HG03039 (cell line): Measurements from ENCODE around the gene STAMBP.
"Not testable (repeated sequence)": the region's sequence is repeated elsewhere in the genome, so short reads cannot be mapped to it uniquely, and the experiment has no call there.

Source experiments
- ATAC-seq: cut with Tn5 transposase; IDR thresholded peaks from one replicate; pipeline ENCODE4 v1.9.1; 2021; ENCODE audit warnings: mild to moderate bottlenecking, moderate library complexity; ENCODE audit not compliant: unreplicated experiment

STAMBP gene

DNA sequence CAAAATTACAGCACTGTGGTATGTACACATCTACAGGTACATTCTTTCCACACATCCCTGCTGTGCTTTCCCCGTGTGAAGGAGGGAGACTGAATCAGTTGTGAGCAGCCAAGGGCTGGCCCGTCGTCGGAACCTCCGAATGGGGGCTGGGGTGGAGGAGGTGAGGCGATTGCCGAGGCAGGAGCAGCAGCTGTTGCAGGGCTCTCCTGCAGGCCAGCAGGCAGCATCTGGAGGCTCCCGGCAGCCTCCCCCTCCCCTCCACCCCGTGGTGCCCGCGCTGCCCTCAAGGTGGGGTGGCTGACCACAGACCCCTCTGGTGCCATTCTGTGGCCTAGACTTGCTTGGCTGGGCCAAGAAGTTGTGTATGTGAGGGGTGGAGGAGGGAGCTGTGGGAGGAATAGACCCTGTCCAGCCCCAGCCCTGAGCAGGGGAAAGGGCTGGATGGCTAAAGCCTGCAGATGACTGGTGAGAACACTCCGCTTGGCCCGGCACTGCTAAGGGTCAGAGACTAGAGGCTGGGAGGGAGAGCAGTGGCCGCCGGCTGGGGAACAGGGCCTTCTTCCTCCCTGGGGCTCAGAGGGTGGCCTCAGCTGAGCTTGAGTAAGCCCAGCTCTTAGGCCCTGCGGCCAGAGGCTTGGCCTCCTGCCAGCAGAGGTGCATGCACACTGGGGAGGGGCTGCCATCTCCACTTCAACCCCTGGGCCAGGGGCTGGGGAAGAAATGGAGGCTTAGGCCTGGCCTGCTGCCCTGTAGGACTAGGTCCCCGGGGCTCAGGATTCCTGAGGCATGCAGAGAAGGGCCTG is 7.6 kb downstream of the STAMBP start:
- no peak for ATAC-seq

DNA sequence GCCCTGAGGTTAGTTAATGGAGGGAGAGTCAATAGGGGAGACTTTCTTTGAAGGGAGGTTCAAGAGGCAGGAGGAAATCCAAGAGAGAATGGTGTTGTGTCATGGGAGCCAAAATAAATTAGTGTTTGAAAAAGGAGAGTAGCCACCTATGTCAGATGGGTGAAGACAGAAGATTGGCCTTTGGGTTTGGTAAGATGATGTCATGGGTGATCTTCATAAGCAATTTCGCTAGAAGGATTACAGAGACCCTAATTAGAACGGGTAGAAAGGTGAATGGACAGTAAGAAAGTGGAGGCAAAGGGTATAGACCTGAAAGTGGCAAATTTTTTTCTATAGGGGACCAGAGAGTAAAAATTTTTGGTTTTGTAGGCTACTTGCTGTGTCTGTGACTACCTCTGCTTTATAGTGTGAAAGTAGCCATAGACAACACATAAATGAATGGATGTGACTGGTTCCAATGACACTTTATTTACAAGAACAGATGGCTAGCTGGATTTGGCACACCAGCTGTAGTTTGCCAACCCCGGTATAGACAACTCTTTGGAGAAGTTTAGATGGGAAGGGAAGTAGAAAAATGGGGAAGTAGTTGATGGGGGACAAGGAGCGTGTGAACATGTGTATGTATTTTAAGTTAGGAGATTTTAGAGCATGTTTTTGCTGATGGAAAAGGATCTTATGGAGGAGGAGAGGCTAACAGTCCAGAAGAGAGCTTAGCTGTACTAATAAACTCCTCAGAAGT is 9.3 kb downstream of the STAMBP start:
- no peak for ATAC-seq

GRCh38 chr2:73838889-73839534 is 10.3 kb downstream of the STAMBP start:
- ATAC-seq = no peak

- no peak for ATAC-seq
Measured at GRCh38 chr2:73839653-73840411, 11.1 kb downstream of the STAMBP start.

GRCh38 chr2:73841912-73842738 is 13.4 kb downstream of the STAMBP start:
- no peak for ATAC-seq

DNA sequence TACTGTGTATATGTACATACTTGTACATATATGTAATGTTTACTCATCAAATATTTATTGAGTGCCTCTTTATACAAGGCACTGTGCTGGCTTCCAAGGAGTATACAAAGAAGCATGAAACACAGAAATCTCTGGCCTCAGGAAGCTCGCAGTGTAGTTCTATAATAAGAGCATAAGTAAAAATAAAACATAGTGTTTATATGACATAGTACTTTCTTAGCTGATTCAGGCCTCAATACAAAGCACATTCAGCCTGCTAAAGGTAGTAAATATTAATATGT is 13.9 kb downstream of the STAMBP start:
- ATAC-seq = no peak

GRCh38 chr2:73844087-73844486 is 15.3 kb downstream of the STAMBP start:
- no peak for ATAC-seq

GRCh38 chr2:73850009-73850408 is 21.2 kb downstream of the STAMBP start:
- ATAC-seq = no peak

GRCh38 chr2:73851274-73851673 is 22.5 kb downstream of the STAMBP start:
- no peak for ATAC-seq

DNA sequence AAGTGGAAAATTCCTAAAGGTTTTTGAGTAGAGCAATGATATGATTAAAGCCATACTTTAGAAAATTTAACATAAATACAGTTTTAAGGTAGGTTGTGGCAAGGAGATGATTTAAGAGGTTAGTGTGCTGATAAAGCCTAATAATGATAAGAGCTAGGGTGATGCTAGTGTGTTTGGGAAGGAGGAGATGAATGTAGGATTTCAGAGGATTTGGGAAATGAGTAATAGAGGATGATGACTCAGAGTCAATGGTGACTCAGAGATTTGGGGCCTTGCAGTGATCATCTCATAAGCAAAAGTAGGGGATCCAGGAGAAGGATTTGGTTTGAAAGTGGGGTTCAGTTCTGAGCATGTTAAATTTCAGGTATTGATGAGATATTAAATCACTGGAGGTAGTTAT is 23.3 kb downstream of the STAMBP start:
- ATAC-seq = no peak

- ATAC-seq = no peak
Measured at GRCh38 chr2:73855526-73855925, 26.8 kb downstream of the STAMBP start.

- no peak for ATAC-seq
Measured at GRCh38 chr2:73856214-73856613, 27.5 kb downstream of the STAMBP start.

DNA sequence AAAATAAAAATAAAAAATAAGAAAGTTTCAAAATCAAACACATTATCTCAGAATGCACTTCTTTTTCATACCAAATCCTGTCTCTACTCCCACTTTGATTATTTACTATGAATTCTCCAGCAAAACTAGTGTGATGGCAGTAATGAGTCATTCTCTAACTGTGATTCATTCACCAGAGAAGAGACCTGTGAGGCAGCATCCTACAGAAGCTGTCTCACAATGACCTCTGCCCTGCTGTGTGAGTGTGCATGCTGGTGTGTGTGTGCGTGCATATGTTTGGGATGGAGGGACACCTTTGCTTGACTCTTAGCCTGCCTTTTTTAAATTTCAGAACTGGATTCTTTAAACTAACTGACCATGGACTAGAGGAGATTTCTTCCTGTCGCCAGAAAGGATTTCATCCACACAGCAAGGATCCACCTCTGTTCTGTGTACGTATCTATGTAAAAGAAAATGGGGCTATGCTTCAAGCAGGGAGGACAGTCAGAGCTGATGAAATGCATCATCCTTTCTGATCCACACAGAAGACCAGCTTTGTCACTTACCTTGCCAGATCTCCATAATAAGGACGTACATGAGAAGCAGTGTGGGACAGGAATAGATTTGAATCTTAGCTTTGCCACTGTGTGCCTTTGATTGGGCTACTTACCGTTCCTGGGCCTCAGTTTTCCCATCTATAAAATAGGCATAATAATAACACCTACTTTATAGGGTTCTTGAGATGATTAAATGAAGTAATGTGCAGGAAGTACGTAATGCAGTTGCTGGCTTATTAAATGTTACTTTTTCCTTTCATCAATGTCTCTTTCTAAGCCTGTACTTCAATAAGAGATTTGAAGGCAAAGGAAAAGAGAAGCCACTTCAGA is 31.2 kb downstream of the STAMBP start:
- no peak for ATAC-seq

GRCh38 chr2:73862987-73863386 is 34.2 kb downstream of the STAMBP start:
- ATAC-seq = no peak

DNA sequence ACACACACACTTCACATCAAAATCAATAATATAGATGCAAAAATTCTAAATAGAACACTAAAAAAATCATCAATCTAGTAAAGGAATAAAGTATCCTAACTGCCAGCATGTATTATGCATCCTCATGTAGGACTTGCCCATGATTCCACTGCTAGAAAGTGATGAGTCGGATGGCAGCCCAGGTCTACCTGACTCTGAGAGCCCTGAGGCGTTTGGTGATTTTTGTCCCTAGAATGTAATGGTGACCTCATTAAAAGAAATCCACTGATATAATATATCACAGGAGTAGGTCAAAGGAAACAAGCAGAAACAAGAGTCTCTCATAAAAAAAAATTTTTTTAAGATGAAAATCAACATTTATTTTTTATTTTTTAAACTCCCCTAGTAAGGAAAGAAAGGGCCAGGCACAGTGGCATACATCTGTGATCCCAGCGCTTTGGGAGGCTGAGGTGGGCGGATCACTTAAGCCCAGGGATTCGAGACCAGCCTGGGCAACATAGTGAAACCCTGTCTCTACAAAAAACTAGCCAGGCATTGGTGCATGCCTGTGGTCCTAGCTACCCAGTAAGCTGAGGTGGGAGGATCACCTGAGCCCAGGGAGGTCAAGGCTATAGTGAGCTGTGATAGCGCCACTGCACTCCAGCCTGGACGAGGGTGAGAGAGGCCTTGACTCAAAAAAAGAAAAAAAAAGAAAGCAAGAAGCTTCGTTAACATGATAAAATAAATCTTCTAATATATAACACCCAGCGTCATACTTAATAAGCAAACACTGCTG is 39.6 kb downstream of the STAMBP start:
- ATAC-seq = no peak

GRCh38 chr2:73870084-73870483 is 41.3 kb downstream of the STAMBP start:
- no peak for ATAC-seq

DNA sequence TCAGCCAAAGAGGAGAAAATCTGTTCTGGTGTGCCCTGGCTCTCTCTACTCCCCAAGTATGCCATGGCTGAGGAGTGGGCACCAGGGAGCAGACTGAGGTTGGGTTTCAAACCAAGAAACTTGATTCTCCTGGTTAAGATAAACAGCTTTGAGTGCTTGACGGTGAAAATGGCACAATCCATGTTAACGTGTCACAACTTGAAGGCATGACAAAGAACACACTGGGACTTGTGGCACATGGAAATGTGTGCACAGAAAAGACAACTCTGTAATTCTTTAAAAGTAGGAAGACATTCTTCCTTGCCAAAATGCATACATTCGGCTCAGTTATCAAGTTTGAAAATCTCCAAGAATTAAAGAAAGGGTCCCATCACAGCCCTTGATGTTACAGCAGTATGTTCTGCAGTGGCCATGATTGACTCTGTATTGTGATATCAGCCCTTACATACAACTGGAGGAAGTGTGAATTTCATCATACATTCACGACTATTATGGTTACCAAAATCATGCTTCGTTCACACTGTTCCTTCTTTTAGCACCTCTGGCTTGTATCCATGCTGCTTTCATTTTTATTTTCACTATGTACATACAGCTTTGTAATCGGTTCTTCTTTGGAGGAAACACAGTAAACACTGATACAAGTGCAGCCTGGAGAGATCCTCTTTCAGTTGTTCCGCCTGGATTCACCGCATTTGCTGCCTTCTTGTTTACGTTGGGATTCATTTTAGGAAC is 48.5 kb downstream of the STAMBP start:
- ATAC-seq = no peak

- not testable (repeated sequence) for ATAC-seq
Measured at GRCh38 chr2:73877984-73878383, 49.2 kb downstream of the STAMBP start.
